ENCODE results near the gene FOXK1.

FOXK1 gene

DNA sequence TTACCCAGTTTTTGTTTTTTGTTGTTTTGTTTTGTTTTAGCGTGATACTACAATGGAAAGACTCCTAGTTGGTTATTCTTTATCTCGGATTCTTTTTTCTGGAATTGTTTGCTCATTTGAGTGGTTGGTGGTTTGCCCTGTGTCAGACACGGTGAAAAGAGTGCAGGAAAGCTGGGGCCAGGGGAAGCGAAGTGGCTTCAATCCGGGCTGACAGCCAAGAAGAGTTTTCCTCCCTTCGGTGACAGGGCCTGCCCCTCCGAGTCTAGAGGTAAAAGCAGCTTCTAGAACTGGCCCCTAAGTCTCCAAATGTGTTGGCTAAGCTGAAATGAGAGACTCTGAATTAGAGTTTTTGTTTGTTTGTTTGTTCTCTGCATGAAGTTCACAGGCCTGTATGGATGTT is 87.7 kb downstream of the FOXK1 start:
- H3K4me3 ChIP-seq (ENCODE audit: low read depth, low read length) = no peak overlapping the region
- TF ChIP-seq MAX (IDR thresholded peaks at IDR 0.05; ENCODE audit: low read depth, low read length) (no peak), POLR2A (IDR thresholded peaks at IDR 0.05; ENCODE audit: extremely low read depth, insufficient read length) (no peak), MYC (IDR thresholded peaks at IDR 0.05; ENCODE audit: low read depth, low read length) (no peak)
- TF ChIP-seq, protein P1, sequence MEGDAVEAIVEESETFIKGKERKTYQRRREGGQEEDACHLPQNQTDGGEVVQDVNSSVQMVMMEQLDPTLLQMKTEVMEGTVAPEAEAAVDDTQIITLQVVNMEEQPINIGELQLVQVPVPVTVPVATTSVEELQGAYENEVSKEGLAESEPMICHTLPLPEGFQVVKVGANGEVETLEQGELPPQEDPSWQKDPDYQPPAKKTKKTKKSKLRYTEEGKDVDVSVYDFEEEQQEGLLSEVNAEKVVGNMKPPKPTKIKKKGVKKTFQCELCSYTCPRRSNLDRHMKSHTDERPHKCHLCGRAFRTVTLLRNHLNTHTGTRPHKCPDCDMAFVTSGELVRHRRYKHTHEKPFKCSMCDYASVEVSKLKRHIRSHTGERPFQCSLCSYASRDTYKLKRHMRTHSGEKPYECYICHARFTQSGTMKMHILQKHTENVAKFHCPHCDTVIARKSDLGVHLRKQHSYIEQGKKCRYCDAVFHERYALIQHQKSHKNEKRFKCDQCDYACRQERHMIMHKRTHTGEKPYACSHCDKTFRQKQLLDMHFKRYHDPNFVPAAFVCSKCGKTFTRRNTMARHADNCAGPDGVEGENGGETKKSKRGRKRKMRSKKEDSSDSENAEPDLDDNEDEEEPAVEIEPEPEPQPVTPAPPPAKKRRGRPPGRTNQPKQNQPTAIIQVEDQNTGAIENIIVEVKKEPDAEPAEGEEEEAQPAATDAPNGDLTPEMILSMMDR (IDR thresholded peaks at IDR 0.05; ENCODE audit: low read depth, low read length) = no peak
- DNase-seq (ENCODE audit: low read depth) = no peak

GRCh38 chr7:4770886-4771285 is 88.8 kb downstream of the FOXK1 start:
- no peak for DNase-seq (ENCODE audit: low read depth)
- H3K4me3 ChIP-seq (ENCODE audit: low read depth, low read length) = no peak overlapping the region
- no peak for TF ChIP-seq POLR2A (IDR thresholded peaks at IDR 0.05; ENCODE audit: extremely low read depth, insufficient read length)
- TF ChIP-seq MAX (IDR thresholded peaks at IDR 0.05; ENCODE audit: low read depth, low read length) = no peak
- TF ChIP-seq, protein P1 (IDR thresholded peaks at IDR 0.05; ENCODE audit: low read depth, low read length) = no peak
- no peak for TF ChIP-seq MYC (IDR thresholded peaks at IDR 0.05; ENCODE audit: low read depth, low read length)

GRCh38 chr7:4771737-4772136 is 89.6 kb downstream of the FOXK1 start:
- H3K4me3 ChIP-seq (ENCODE audit: low read depth, low read length) = no peak overlapping the region
- TF ChIP-seq, protein P1 (IDR thresholded peaks at IDR 0.05; ENCODE audit: low read depth, low read length) = no peak
- TF ChIP-seq MYC (IDR thresholded peaks at IDR 0.05; ENCODE audit: low read depth, low read length) = no peak
- no peak for TF ChIP-seq POLR2A (IDR thresholded peaks at IDR 0.05; ENCODE audit: extremely low read depth, insufficient read length)
- no peak for TF ChIP-seq MAX (IDR thresholded peaks at IDR 0.05; ENCODE audit: low read depth, low read length)
- no peak for DNase-seq (ENCODE audit: low read depth)

GRCh38 chr7:4772306-4772705 is 90.2 kb downstream of the FOXK1 start:
- H3K4me3 ChIP-seq (ENCODE audit: low read depth, low read length) = no peak overlapping the region
- DNase-seq (ENCODE audit: low read depth) = no peak
- no peak for TF ChIP-seq POLR2A (IDR thresholded peaks at IDR 0.05; ENCODE audit: extremely low read depth, insufficient read length)

- TF ChIP-seq MAX (IDR thresholded peaks at IDR 0.05; ENCODE audit: low read depth, low read length) = no peak
- no peak for TF ChIP-seq POLR2A (IDR thresholded peaks at IDR 0.05; ENCODE audit: extremely low read depth, insufficient read length)
- TF ChIP-seq, protein P1 (IDR thresholded peaks at IDR 0.05; ENCODE audit: low read depth, low read length) = no peak
- no peak for TF ChIP-seq MYC (IDR thresholded peaks at IDR 0.05; ENCODE audit: low read depth, low read length)
- DNase-seq (ENCODE audit: low read depth) = no peak
- peak overlapping the region; percentile 95 for H3K4me3 ChIP-seq (ENCODE audit: low read depth, low read length)
Measured at GRCh38 chr7:4774007-4774406, 91.9 kb downstream of the FOXK1 start.

DNA sequence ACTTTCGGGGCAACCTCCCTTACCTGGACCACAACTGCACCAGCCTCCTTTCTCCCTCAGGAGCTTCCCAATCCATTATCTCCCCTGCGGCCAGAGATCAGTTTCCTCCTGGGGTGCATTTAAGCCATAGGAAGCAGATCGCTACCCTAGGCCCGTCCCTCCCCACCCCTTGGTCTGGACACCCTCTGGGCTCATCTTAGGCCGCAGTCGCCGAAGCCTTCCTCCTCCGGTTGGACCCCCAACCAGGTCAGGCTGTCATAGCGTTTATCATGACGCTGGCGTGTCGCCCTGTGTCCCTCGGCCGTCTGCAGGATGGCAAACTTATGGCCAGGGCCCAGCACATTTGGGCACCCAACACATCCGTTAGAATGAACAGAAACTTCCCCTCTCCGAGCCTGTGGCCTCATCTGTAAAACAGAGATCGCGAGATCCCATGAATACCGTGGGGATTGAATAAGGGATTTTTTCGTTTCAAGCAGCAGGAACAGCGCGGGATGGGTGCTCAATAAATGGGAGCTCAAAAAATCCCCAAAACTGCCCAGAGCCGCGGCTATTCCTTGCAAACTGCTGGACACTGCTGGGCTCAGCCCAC is 92.7 kb downstream of the FOXK1 start:
- peak overlapping the region; percentile 95 for H3K4me3 ChIP-seq (ENCODE audit: low read depth, low read length)
- TF ChIP-seq MAX (IDR thresholded peaks at IDR 0.05; ENCODE audit: low read depth, low read length) (peak; percentile 21; the same call in 1 of the 2 replicates), MYC (IDR thresholded peaks at IDR 0.05; ENCODE audit: low read depth, low read length) (no peak; the same call in 1 of the 2 replicates)
- peak; percentile 80 for DNase-seq (ENCODE audit: low read depth)
